HepG2 (cell line): ENCODE data around the gene PKMYT1. TPM values are rescaled to one million over a fixed set of nuclear protein-coding genes. Genes with fewer than 3 reads are reported as not detected.
A peak's percentile ranks its signal among the peaks of the same experiment; 100 is the strongest.

Experiments used
- ATAC-seq: fragments of 200-7000 bp; cut with Tn5 transposase; 3 replicates; pipeline ENCODE4 v1.9.1; 2020; ENCODE audit warnings: mild to moderate bottlenecking, moderate library complexity
- BruUV-seq: library from RNA; stranded (reverse); fragments of 400-500 nt; replicated peaks from 2 replicates; lab custom pipeline; 2021; lab: Mats Ljungman, UMichigan
- CTCF ChIA-PET: fragments of 300-600 bp; formaldehyde crosslinking; extraction: SDS; loops from one replicate; lab custom pipeline; 2021; ENCODE audit warnings: low total read pairs, inconsistent platforms, low intra/inter-chr PET ratio; lab: Yijun Ruan, JAX
- POLR2A ChIA-PET: fragments of 350-600 bp; sonication (Branson Sonifier 250); formaldehyde crosslinking; loops from one replicate; lab custom pipeline; 2020; ENCODE audit warnings: antibody characterized with exemption, inconsistent platforms; lab: Yijun Ruan, JAX
- DNase-seq: peaks from one replicate; pipeline ENCODE4 v3.0.0-alpha.2; 2015; ENCODE audit warnings: low spot score
- FAIRE-seq: peaks from 3 replicates; lab custom pipeline; 2011; peaks lifted over from hg19 to GRCh38; lab: Jason Lieb, UNC
- H2AFZ ChIP-seq: one replicate; pipeline ENCODE4 v1.6.1; 2011; ENCODE audit warnings: low read length, inconsistent platforms
- H3K27ac ChIP-seq: fragments of 300-600 bp; 3 replicates; pipeline ENCODE4 v1.8.0; 2011; ENCODE audit warnings: mixed run types, mild to moderate bottlenecking, mixed read lengths, low read length, inconsistent platforms; ENCODE audit not compliant: insufficient read depth; ENCODE audit errors: extremely low read length
- H3K27me3 ChIP-seq, 2 experiments: fragments of 200-600 bp in 1 of 2; 2 replicates in 1 of 2; 3 replicates in 1 of 2; pipeline versions ENCODE4 v1.6.0 to v1.8.0; 2011; ENCODE audit warnings: low read length in 2 of 2, mild to moderate bottlenecking in 2 of 2, moderate library complexity in 2 of 2, inconsistent platforms in 1 of 2; ENCODE audit not compliant: insufficient read depth in 2 of 2, control insufficient read depth in 1 of 2
- H3K36me3 ChIP-seq, 2 experiments: fragments of 200-600 bp in 1 of 2; replicated peaks in 1 of 2; 2 replicates in 1 of 2; 3 replicates in 1 of 2; pipeline versions ENCODE4 v1.5.1 to v1.8.0; 2011; ENCODE audit warnings: low read length in 2 of 2, inconsistent platforms in 1 of 2; ENCODE audit not compliant: insufficient read depth in 2 of 2, control insufficient read depth in 1 of 2
- H3K4me1 ChIP-seq: 2 replicates; pipeline ENCODE4 v1.5.1; 2012; ENCODE audit warnings: low read length, inconsistent platforms; ENCODE audit not compliant: insufficient read depth
- H3K4me2 ChIP-seq: 2 replicates; pipeline ENCODE4 v1.6.0; 2011; ENCODE audit warnings: low read depth, low read length, inconsistent platforms
- H3K4me3 ChIP-seq, 3 experiments: fragments of 200-600 bp in 1 of 3; sonication (generic), shearing (Covaris generic) in 1 of 3; replicated peaks in 1 of 3; 2 replicates each; pipeline ENCODE4 v1.5.1; 2011 to 2016; ENCODE audit warnings: low read length in 3 of 3, inconsistent platforms in 2 of 3, low read depth in 2 of 3, mild to moderate bottlenecking in 2 of 3, control low read depth in 1 of 3, mixed read lengths in 1 of 3; ENCODE audit not compliant: insufficient read depth in 1 of 3
- H3K79me2 ChIP-seq: one replicate; pipeline ENCODE4 v1.6.1; 2011; ENCODE audit warnings: low read length, inconsistent platforms; ENCODE audit not compliant: insufficient read depth
- H3K9ac ChIP-seq: 2 replicates; pipeline ENCODE4 v1.6.0; 2011; ENCODE audit warnings: mild to moderate bottlenecking, low read depth, low read length, inconsistent platforms; ENCODE audit not compliant: insufficient read depth
- H3K9me3 ChIP-seq: 2 replicates; pipeline ENCODE4 v1.5.1; 2012; ENCODE audit warnings: mild to moderate bottlenecking, low read length
- H4K20me1 ChIP-seq: 2 replicates; pipeline ENCODE4 v1.6.0; 2011; ENCODE audit warnings: inconsistent platforms, mild to moderate bottlenecking, low read length, moderate library complexity; ENCODE audit not compliant: insufficient read depth
- AGO2 ChIP-seq: fragments of 200-400 bp; formaldehyde crosslinking; optimal IDR thresholded peaks from 2 replicates; pipeline ENCODE3; 2017; ENCODE audit warnings: mild to moderate bottlenecking, low read depth, low read length, moderate library complexity
- GABPA ChIP-seq, 2 experiments: IDR thresholded peaks; 2 replicates each; pipeline ENCODE4 v1.6.1; 2011 to 2016; ENCODE audit warnings: low read depth in 2 of 2, low read length in 1 of 2, missing biosample characterization in 1 of 2, missing genetic modification characterization in 1 of 2
- ZNF557 ChIP-seq: sonication (generic); formaldehyde crosslinking; IDR thresholded peaks from 2 replicates; pipeline ENCODE4 v1.4.0; 2020; ENCODE audit warnings: missing genetic modification reagents
- ZNF720 ChIP-seq: sonication (generic); formaldehyde crosslinking; IDR thresholded peaks from 2 replicates; pipeline ENCODE4 v1.4.0; 2020; ENCODE audit warnings: missing genetic modification reagents
- ZNF777 ChIP-seq: sonication (generic); formaldehyde crosslinking; IDR thresholded peaks from 2 replicates; pipeline ENCODE4 v1.4.0; 2020; ENCODE audit warnings: missing genetic modification reagents
- ZNF878 ChIP-seq: sonication (generic); formaldehyde crosslinking; IDR thresholded peaks from 2 replicates; pipeline ENCODE4 v1.8.1; 2023; ENCODE audit warnings: mild to moderate bottlenecking, missing genetic modification reagents, moderate library complexity
- WGBS: methylation state at CpG from one replicate; pipeline ENCODE4 v1.1.6; 2017; ENCODE audit warnings: low lambda C conversion rate; 5-methylcytosine and 5-hydroxymethylcytosine counted together
- in situ Hi-C: cut with HindIII; loops from 2 replicates; pipeline ENCODE4 v1.10.0; 2017; ENCODE audit warnings: low pct_unique_long_range_greater_than_20kb; ENCODE audit not compliant: extremely low pct_ligation_motif_present
- intact Hi-C: fragments of 100-400 bp; cut with micrococcal nuclease; formaldehyde crosslinking; loops from one replicate; pipeline ENCODE4 v1.10.0; 2022; ENCODE audit not compliant: unreplicated experiment
- polyA plus RNA-seq, 8 experiments: library from polyadenylated mRNA; depleted of rRNA in 3 of 8; stranded (reverse) in 7 of 8; unstranded in 1 of 8; fragments of >200 nt; fragmentation: Illumina TruSeq in 4 of 8; extraction: Trizol in 4 of 8; gene quantifications; 2 replicates each; pipeline versions ENCODE4 v1.2.1 to v1.2.3, GENCODE V29; 2011 to 2016; ENCODE audit warnings: low read depth in 4 of 8, missing spikeins in 1 of 8, mixed read lengths in 1 of 8; ENCODE audit not compliant: insufficient read depth in 1 of 8
- total RNA-seq, 5 experiments: library from RNA; depleted of rRNA; stranded (reverse); fragments of >200 nt; fragmentation: Illumina TruSeq; extraction: Trizol; gene quantifications; 2 replicates each; pipeline ENCODE4 v1.2.3, GENCODE V29; 2016; ENCODE audit warnings: low read depth in 1 of 5
- TF ChIP-seq, protein P1 (sequence below): sonication (generic); formaldehyde crosslinking; IDR thresholded peaks from 2 replicates; pipeline ENCODE4 v1.8.1; 2023; ENCODE audit warnings: missing genetic modification reagents, mild to moderate bottlenecking, borderline replicate concordance
- TF ChIP-seq, protein P2 (sequence below): IDR thresholded peaks from 2 replicates; pipeline ENCODE4 v1.6.1; 2012; ENCODE audit warnings: inconsistent platforms

The PKMYT1 gene
- total and polyA plus RNA-seq, 2 of the 13 experiments (the other 11 are each of a cell fraction or from before 2014, with no cell fraction given), result 7.0 to 27.8 TPM

DNA sequence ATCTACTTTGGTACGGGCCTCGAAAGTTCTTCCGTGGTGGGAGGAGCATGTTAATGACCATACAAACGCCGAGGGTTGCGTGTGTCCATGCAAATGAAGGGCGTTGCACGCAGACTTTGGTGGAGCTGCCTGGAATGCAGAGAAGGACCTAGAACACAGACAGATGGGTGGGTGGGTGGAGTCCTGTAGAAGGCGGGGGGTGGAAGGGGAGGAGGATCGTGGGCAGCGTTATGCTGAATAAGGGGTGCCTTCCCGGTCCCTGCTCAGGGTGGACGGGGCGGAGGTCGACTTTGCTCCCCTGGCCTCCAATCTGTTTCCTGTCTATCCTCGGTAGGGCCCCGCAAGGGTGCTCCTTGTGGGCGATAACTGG lies 11.9 kb downstream of the PKMYT1 start:
- Histone ChIP-seq H3K4me1 (peaks cover 17% of the 10 kb centered on the region), H3K27me3 (no peaks in the 10 kb centered on the region; a peak in 2 of 5 replicates), H3K9me3 (no peaks in the 10 kb centered on the region), H3K4me2 (peak overlapping the region; percentile 82), H3K79me2 (peaks cover 8% of the 10 kb centered on the region), H4K20me1 (no peaks in the 10 kb centered on the region), H3K4me3 (peak overlapping the region; percentile 86 to 91 (median 91)), H3K9ac (peak overlapping the region; percentile 53), H3K27ac (peak overlapping the region; percentile 73), H2AFZ (no peak overlapping the region), H3K36me3 (no peaks in the 10 kb centered on the region)
- 26% methylated on average over 10 of the region's 18 CpGs for WGBS
- intact Hi-C loops (no loop called here), in situ Hi-C loops (no loop called here)
- DNase-seq, result no peak
- FAIRE-seq, result no peak
- no TSS peak for BruUV-seq
- no peak for ATAC-seq
- POLR2A ChIA-PET, result interaction anchor here (0.6 to 2.4 kb wide), 4 partner anchors 13 to 115 kb away, joined by 3 to 17 read pairs (median 4); partner anchors contain the start of gene TNFRSF12A
- CTCF ChIA-PET, result no interaction called here
- TF ChIP-seq ZNF878 (no peak), GABPA (IDR thresholded peaks at IDR 0.05; ENCODE audit: low read depth, low read length) (no peak), GABPA (CRISPR knock-in tag; IDR thresholded peaks at IDR 0.05; ENCODE audit: low read depth) (no peak), ZNF777 (CRISPR knock-in tag) (no peak), ZNF557 (CRISPR knock-in tag) (no peak), ZNF720 (CRISPR knock-in tag) (no peak)
- TF ChIP-seq, protein P1, sequence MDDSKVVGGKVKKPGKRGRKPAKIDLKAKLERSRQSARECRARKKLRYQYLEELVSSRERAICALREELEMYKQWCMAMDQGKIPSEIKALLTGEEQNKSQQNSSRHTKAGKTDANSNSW, result no peak

DNA sequence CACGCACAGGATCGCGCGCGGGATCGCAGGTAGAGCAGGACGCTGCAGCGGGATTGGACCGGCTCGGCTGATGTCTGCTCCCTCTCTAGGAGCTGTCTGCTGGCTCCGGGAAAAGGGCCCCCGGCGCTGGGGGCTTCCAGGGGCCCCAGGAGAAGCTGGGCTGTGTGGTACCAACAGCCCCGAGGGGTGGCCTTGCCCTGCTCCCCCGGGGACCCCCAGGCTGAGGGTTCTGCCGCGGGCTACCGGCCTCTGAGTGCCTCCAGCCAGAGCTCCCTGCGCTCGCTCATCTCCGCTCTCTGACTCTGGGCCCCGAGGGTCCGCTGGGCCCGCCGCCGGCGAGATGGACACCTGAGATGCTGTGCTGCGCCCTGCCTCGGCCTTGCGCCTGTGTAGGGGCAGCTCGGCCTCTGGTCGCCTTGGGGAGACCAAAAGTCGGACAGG lies 12.5 kb downstream of the PKMYT1 start:
- in situ Hi-C loops (no loop called here), intact Hi-C loops (no loop called here)
- Histone ChIP-seq H3K9ac (no peak overlapping the region), H3K4me2 (no peak overlapping the region), H3K27ac (no peak overlapping the region), H3K4me3 (no peak overlapping the region), H3K27me3 (no peaks in the 10 kb centered on the region; a peak in 3 of 5 replicates), H3K9me3 (no peaks in the 10 kb centered on the region), H3K36me3 (no peaks in the 10 kb centered on the region), H3K4me1 (peaks cover 21% of the 10 kb centered on the region), H3K79me2 (peaks cover 8% of the 10 kb centered on the region), H2AFZ (no peak overlapping the region), H4K20me1 (no peaks in the 10 kb centered on the region)
- POLR2A ChIA-PET, result interaction anchor here (0.6 to 0.7 kb wide), 3 partner anchors 13 to 114 kb away, joined by 3 to 4 read pairs (median 3); no protein-coding TSS in a partner anchor
- 95% methylated on average over 25 of the region's 33 CpGs for WGBS
- DNase-seq, result no peak
- peak; percentile 21 for TF ChIP-seq AGO2
- TF ChIP-seq, protein P2, sequence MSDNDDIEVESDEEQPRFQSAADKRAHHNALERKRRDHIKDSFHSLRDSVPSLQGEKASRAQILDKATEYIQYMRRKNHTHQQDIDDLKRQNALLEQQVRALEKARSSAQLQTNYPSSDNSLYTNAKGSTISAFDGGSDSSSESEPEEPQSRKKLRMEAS, result no peak
- no TSS peak for BruUV-seq
- CTCF ChIA-PET, result no interaction called here
- ATAC-seq, result no peak
- FAIRE-seq, result no peak
